GM12878 (cell line): ENCODE results near the gene ATP5PO. TPM values are rescaled to one million over a fixed set of nuclear protein-coding genes. Genes with fewer than 3 reads are reported as not detected.

Experiments
- BMI1 ChIP-seq: fragments of 450-650 bp; IDR thresholded peaks from 2 replicates; pipeline ENCODE4 v1.6.1; 2016; ENCODE audit warnings: mild to moderate bottlenecking, moderate library complexity, borderline replicate concordance
- CBX5 ChIP-seq: sonication (generic); IDR thresholded peaks from 2 replicates; pipeline ENCODE4 v1.6.1; 2016; ENCODE audit warnings: low read depth, moderate library complexity, mild to moderate bottlenecking, inconsistent platforms
- CREB1 ChIP-seq: IDR thresholded peaks from 2 replicates; pipeline ENCODE4 v1.6.1; 2012; ENCODE audit warnings: low read depth, mild to moderate bottlenecking, inconsistent platforms
- EGR1 ChIP-seq, 2 experiments: IDR thresholded peaks; 1 replicate in 1 of 2; 2 replicates in 1 of 2; pipeline ENCODE4 v1.6.1; 2011 to 2012; ENCODE audit warnings: low read depth in 2 of 2, low read length in 2 of 2, borderline replicate concordance in 1 of 2, mild to moderate bottlenecking in 1 of 2, moderate library complexity in 1 of 2
- ESRRA ChIP-seq: IDR thresholded peaks from 2 replicates; pipeline ENCODE4 v1.6.1; 2012; ENCODE audit warnings: mild to moderate bottlenecking, low read length, improper control_type of control experiment
- GATAD2B ChIP-seq: fragments of 450-650 bp; conservative IDR thresholded peaks from 2 replicates; pipeline ENCODE4 v1.6.1; 2017; ENCODE audit warnings: low read depth, mild to moderate bottlenecking, moderate library complexity
- HCFC1 ChIP-seq: fragments of 150-350 bp; IDR thresholded peaks from 2 replicates; pipeline ENCODE4 v1.6.1; 2014; ENCODE audit warnings: low read length
- IKZF2 ChIP-seq, 2 experiments: fragments of 450-650 bp; IDR thresholded peaks; 2 replicates each; pipeline ENCODE4 v1.6.1; 2017; ENCODE audit warnings: mild to moderate bottlenecking in 2 of 2, moderate library complexity in 2 of 2
- MYB ChIP-seq: fragments of 150-350 bp; IDR thresholded peaks from 2 replicates; pipeline ENCODE4 v1.6.1; 2014; ENCODE audit warnings: mild to moderate bottlenecking, low read depth, low read length, borderline replicate concordance
- NBN ChIP-seq: fragments of 450-650 bp; IDR thresholded peaks from 2 replicates; pipeline ENCODE4 v1.6.1; 2016
- NFYB ChIP-seq: IDR thresholded peaks from 2 replicates; pipeline ENCODE4 v1.6.1; 2011; ENCODE audit warnings: low read depth, mild to moderate bottlenecking, low read length, improper control_type of control experiment, moderate library complexity; ENCODE audit not compliant: insufficient read depth
- POLR2AphosphoS2 ChIP-seq: IDR thresholded peaks from 2 replicates; pipeline ENCODE4 v1.6.1; 2011; ENCODE audit warnings: low read depth, mild to moderate bottlenecking, low read length, improper control_type of control experiment, moderate library complexity
- RFX5 ChIP-seq: IDR thresholded peaks from 2 replicates; pipeline ENCODE4 v1.6.1; 2011; ENCODE audit warnings: low read depth, low read length, improper control_type of control experiment
- TCF12 ChIP-seq: IDR thresholded peaks from 2 replicates; pipeline ENCODE4 v1.6.1; 2011; ENCODE audit warnings: low read depth, mild to moderate bottlenecking, low read length
- ZNF384 ChIP-seq: IDR thresholded peaks from 2 replicates; pipeline ENCODE4 v1.6.1; 2012; ENCODE audit warnings: low read depth, mild to moderate bottlenecking, low read length, improper control_type of control experiment, borderline replicate concordance
- polyA plus RNA-seq, 11 experiments: library from polyadenylated mRNA; depleted of rRNA in 4 of 11; unstranded in 6 of 11; stranded (reverse) in 5 of 11; fragments of >200 nt; fragmentation: Nextera tagmentation in 4 of 11; fragmentation: Illumina TruSeq in 1 of 11; extraction: Ambion mirVana in 4 of 11; extraction: Trizol in 1 of 11; gene quantifications; 1 replicate in 1 of 11; 2 replicates in 10 of 11; pipeline versions ENCODE4 v1.2.1 to v1.2.3, GENCODE V29; 2011 to 2016; ENCODE audit warnings: inconsistent platforms in 2 of 11, missing spikeins in 2 of 11, low read depth in 1 of 11
- total RNA-seq, 4 experiments: library from RNA; depleted of rRNA in 3 of 4; stranded (reverse); fragments of >200 nt in 3 of 4; fragmentation: Illumina TruSeq in 1 of 4; extraction: Trizol in 1 of 4; gene quantifications; 2 replicates each; pipeline versions ENCODE4 v1.2.1 to v1.2.3, GENCODE V29; 2013 to 2021
- TF ChIP-seq, protein P1 (sequence below): fragments of 450-650 bp; IDR thresholded peaks from 2 replicates; pipeline ENCODE4 v1.6.1; 2017; ENCODE audit warnings: mild to moderate bottlenecking, moderate library complexity
- TF ChIP-seq, protein P2 (sequence below): fragments of 450-650 bp; IDR thresholded peaks from 2 replicates; pipeline ENCODE4 v1.6.1; 2016; ENCODE audit warnings: mild to moderate bottlenecking
- TF ChIP-seq, protein P3 (sequence below), 3 experiments: IDR thresholded peaks in 2 of 3; conservative IDR thresholded peaks in 1 of 3; 2 replicates each; pipeline ENCODE4 v1.5.1; 2011; ENCODE audit warnings: low read depth in 3 of 3, low read length in 3 of 3, mild to moderate bottlenecking in 3 of 3, control low read depth in 2 of 3, moderate library complexity in 2 of 3, inconsistent platforms in 1 of 3, mixed read lengths in 1 of 3; ENCODE audit not compliant: control insufficient read depth in 2 of 3, insufficient read depth in 1 of 3; ENCODE audit errors: extremely low read depth in 1 of 3
- TF ChIP-seq, protein P4 (sequence below): IDR thresholded peaks from 2 replicates; pipeline ENCODE4 v1.6.1; 2012; ENCODE audit warnings: low read depth, low read length, improper control_type of control experiment

The ATP5PO gene
- total and polyA plus RNA-seq, 10 of the 15 experiments (the other 5 are each of a cell fraction or from before 2014, with no cell fraction given) = 251 to 1,656 (median 470) TPM

DNA sequence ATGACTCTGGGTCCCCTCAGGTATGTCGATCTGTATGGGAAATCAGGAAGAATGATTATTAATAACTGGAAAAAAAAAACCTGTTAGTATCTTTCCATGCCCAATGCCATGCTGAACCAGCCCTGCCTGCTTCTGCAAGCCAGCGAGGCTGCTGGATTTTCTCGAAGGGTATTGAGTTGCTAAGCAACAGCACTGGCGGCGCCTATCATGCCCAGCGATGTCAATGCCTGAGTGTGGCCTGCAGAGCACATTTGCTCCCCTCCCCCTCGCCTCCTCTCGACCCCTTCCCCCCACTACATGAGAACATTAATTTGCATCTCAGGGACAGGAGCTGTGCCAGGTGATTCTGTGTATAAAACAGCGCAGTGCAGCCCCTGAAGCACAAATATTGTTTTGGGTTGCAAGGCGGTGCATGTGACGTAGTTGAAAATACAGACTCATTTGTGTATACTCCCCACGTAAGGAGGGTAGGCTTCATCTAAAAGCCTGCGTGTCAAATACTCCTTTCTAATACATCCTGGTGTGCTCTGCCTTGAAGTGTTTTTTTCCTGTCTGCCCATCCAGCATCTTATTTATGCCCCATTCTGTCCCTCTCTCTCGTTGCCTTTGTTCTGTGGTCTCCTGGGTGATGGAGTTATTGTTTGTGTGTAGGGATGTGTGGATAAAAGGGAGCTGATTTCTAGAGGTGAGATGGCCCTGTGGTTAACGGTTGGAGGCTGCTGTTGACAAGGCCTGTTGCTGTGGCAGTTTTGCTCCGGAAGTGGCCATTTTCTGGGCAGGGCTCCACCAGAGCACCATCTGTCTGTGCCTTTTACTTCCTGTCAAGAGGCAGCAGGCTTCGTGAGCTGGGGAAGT, 32.7 kb upstream of the ATP5PO start (continued):
- TF ChIP-seq, protein P1, sequence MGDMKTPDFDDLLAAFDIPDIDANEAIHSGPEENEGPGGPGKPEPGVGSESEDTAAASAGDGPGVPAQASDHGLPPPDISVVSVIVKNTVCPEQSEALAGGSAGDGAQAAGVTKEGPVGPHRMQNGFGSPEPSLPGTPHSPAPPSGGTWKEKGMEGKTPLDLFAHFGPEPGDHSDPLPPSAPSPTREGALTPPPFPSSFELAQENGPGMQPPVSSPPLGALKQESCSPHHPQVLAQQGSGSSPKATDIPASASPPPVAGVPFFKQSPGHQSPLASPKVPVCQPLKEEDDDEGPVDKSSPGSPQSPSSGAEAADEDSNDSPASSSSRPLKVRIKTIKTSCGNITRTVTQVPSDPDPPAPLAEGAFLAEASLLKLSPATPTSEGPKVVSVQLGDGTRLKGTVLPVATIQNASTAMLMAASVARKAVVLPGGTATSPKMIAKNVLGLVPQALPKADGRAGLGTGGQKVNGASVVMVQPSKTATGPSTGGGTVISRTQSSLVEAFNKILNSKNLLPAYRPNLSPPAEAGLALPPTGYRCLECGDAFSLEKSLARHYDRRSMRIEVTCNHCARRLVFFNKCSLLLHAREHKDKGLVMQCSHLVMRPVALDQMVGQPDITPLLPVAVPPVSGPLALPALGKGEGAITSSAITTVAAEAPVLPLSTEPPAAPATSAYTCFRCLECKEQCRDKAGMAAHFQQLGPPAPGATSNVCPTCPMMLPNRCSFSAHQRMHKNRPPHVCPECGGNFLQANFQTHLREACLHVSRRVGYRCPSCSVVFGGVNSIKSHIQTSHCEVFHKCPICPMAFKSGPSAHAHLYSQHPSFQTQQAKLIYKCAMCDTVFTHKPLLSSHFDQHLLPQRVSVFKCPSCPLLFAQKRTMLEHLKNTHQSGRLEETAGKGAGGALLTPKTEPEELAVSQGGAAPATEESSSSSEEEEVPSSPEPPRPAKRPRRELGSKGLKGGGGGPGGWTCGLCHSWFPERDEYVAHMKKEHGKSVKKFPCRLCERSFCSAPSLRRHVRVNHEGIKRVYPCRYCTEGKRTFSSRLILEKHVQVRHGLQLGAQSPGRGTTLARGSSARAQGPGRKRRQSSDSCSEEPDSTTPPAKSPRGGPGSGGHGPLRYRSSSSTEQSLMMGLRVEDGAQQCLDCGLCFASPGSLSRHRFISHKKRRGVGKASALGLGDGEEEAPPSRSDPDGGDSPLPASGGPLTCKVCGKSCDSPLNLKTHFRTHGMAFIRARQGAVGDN = peak; percentile 99
- TF ChIP-seq, protein P2, sequence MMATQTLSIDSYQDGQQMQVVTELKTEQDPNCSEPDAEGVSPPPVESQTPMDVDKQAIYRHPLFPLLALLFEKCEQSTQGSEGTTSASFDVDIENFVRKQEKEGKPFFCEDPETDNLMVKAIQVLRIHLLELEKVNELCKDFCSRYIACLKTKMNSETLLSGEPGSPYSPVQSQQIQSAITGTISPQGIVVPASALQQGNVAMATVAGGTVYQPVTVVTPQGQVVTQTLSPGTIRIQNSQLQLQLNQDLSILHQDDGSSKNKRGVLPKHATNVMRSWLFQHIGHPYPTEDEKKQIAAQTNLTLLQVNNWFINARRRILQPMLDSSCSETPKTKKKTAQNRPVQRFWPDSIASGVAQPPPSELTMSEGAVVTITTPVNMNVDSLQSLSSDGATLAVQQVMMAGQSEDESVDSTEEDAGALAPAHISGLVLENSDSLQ = peak; percentile 53
- TF ChIP-seq NBN (peak; percentile 98), TCF12 (peak; percentile 72), CREB1 (peak; percentile 43; the same call in 1 of the 2 replicates), IKZF2 (IDR thresholded peaks at IDR 0.05) (peak; percentile 87 to 94), RFX5 (0 out of 2 replicates have a peak, but pooled peaks have one; percentile 37), EGR1 (IDR thresholded peaks at IDR 0.05; ENCODE audit: borderline replicate concordance in 1 of 2, low read depth in 2 of 2, low read length in 2 of 2) (no peak), MYB (peak; percentile 83; the same call in 1 of the 2 replicates), NFYB (0 out of 2 replicates have a peak, but pooled peaks have one; percentile 8), ESRRA (peak; percentile 78; the same call in 1 of the 2 replicates), GATAD2B (peak; percentile 56), POLR2AphosphoS2 (no peak; the same call in 1 of the 2 replicates), CBX5 (0 out of 2 replicates have a peak, but pooled peaks have one; percentile 18), BMI1 (peak; percentile 79), ZNF384 (0 out of 2 replicates have a peak, but pooled peaks have one; percentile 4), HCFC1 (0 out of 2 replicates have a peak, but pooled peaks have one; percentile 25)
- TF ChIP-seq, protein P3, sequence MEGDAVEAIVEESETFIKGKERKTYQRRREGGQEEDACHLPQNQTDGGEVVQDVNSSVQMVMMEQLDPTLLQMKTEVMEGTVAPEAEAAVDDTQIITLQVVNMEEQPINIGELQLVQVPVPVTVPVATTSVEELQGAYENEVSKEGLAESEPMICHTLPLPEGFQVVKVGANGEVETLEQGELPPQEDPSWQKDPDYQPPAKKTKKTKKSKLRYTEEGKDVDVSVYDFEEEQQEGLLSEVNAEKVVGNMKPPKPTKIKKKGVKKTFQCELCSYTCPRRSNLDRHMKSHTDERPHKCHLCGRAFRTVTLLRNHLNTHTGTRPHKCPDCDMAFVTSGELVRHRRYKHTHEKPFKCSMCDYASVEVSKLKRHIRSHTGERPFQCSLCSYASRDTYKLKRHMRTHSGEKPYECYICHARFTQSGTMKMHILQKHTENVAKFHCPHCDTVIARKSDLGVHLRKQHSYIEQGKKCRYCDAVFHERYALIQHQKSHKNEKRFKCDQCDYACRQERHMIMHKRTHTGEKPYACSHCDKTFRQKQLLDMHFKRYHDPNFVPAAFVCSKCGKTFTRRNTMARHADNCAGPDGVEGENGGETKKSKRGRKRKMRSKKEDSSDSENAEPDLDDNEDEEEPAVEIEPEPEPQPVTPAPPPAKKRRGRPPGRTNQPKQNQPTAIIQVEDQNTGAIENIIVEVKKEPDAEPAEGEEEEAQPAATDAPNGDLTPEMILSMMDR (IDR thresholded peaks at IDR 0.05 in 2 of 3, conservative IDR thresholded peaks at IDR 0.05 in 1 of 3; ENCODE audit: control insufficient read depth in 2 of 3, extremely low read depth in 1 of 3, insufficient read depth in 1 of 3, low read depth in 3 of 3, low read length in 3 of 3) = no peak
- TF ChIP-seq, protein P4, sequence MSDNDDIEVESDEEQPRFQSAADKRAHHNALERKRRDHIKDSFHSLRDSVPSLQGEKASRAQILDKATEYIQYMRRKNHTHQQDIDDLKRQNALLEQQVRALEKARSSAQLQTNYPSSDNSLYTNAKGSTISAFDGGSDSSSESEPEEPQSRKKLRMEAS = peak; percentile 72; the same call in 1 of the 2 replicates
